Measurements from ENCODE around the gene CCDC85C. TPM values are rescaled to one million over a fixed set of nuclear protein-coding genes. Genes with fewer than 3 reads are reported as not detected.

Gene CCDC85C
- polyA plus RNA-seq, 1 of the 3 experiments (the other 2 are of a cell fraction), result 9.6 TPM

- H3K27me3 ChIP-seq (ENCODE audit: insufficient read depth), result no peaks in the 10 kb centered on the region
- no peaks in the 10 kb centered on the region for H3K9me3 ChIP-seq
- no peaks in the 10 kb centered on the region for H3K36me3 ChIP-seq (replicated peaks in 1 of 2; ENCODE audit: control insufficient read depth in 1 of 2, insufficient read depth in 2 of 2, low read length in 1 of 2)
- peaks cover 0 to 13% of the 10 kb centered on the region in 2 experiments; a peak in 2 of 4 replicates for H3K4me1 ChIP-seq (ENCODE audit: control insufficient read depth in 1 of 2, insufficient read depth in 2 of 2, low read depth in 1 of 2, low read length in 1 of 2)
- TF ChIP-seq RCOR1 (IDR thresholded peaks at IDR 0.05; ENCODE audit: low read length), result no peak
- no peak for TF ChIP-seq SIN3A (IDR thresholded peaks at IDR 0.05; ENCODE audit: borderline replicate concordance, low read depth, low read length)
- TF ChIP-seq IRF3 (IDR thresholded peaks at IDR 0.05; ENCODE audit: low read depth, low read length), result no peak
- H3K4me3 ChIP-seq (ENCODE audit: low read depth in 2 of 2, low read length in 1 of 2), result no peak overlapping the region
- POLR2A ChIA-PET, result interaction anchor here (0.8 kb wide), 1 partner anchor 42 kb away, joined by 3 read pairs; no protein-coding TSS in a partner anchor
- H3K9ac ChIP-seq, result no peak overlapping the region
- no peak overlapping the region for H3K27ac ChIP-seq (ENCODE audit: low read depth in 2 of 2, low read length in 1 of 2)
- H3F3A ChIP-seq (replicated peaks; ENCODE audit: insufficient read depth), result no peaks in the 10 kb centered on the region
- no CpG with 5 or more reads among the region's 3 CpGs for WGBS (ENCODE audit: low lambda C conversion rate)
- no peaks in the 10 kb centered on the region for H4K20me1 ChIP-seq (ENCODE audit: insufficient read depth)
- H3K79me2 ChIP-seq (ENCODE audit: insufficient read depth), result no peaks in the 10 kb centered on the region
- DNase-seq, result no peak
- H3K9me2 ChIP-seq, result no peaks in the 10 kb centered on the region
- H3K4me2 ChIP-seq, result no peak overlapping the region
- CTCF ChIA-PET, result interaction anchor here (0.7 to 2.3 kb wide), 4 partner anchors 55 to 115 kb away, joined by 3 to 15 read pairs (median 3); no protein-coding TSS in a partner anchor
- H2AFZ ChIP-seq (ENCODE audit: low read depth), result no peak overlapping the region
These were observed 29.1 kb upstream of the CCDC85C start for GRCh38 chr14:99633141-99633540.

GRCh38 chr14:99632410-99633035, 28.5 kb upstream of the CCDC85C start:
- Histone ChIP-seq H3K36me3 (replicated peaks in 1 of 2; ENCODE audit: control insufficient read depth in 1 of 2, insufficient read depth in 2 of 2, low read length in 1 of 2) (no peaks in the 10 kb centered on the region), H3K4me1 (ENCODE audit: control insufficient read depth in 1 of 2, insufficient read depth in 2 of 2, low read depth in 1 of 2, low read length in 1 of 2) (peaks cover 0 to 13% of the 10 kb centered on the region in 2 experiments; a peak in 2 of 4 replicates), H3K27me3 (ENCODE audit: insufficient read depth) (no peaks in the 10 kb centered on the region), H3K27ac (ENCODE audit: low read depth in 2 of 2, low read length in 1 of 2) (no peak overlapping the region), H3K4me2 (no peak overlapping the region), H2AFZ (ENCODE audit: low read depth) (no peak overlapping the region), H3F3A (replicated peaks; ENCODE audit: insufficient read depth) (no peaks in the 10 kb centered on the region), H3K9me2 (no peaks in the 10 kb centered on the region), H3K9ac (no peak overlapping the region), H3K4me3 (ENCODE audit: low read depth in 2 of 2, low read length in 1 of 2) (no peak overlapping the region), H3K9me3 (no peaks in the 10 kb centered on the region), H3K79me2 (ENCODE audit: insufficient read depth) (no peaks in the 10 kb centered on the region), H4K20me1 (ENCODE audit: insufficient read depth) (no peaks in the 10 kb centered on the region)
- DNase-seq, result no peak
- no peak for TF ChIP-seq TEAD4 (IDR thresholded peaks at IDR 0.05; ENCODE audit: borderline replicate concordance, insufficient read depth)
- no peak for TF ChIP-seq RFX5 (IDR thresholded peaks at IDR 0.05; ENCODE audit: low read length)
- no peak for TF ChIP-seq EP300 (IDR thresholded peaks at IDR 0.05; ENCODE audit: borderline replicate concordance in 1 of 2, low read depth in 1 of 2, low read length in 1 of 2)
- no peak for TF ChIP-seq SMC3 (IDR thresholded peaks at IDR 0.05; ENCODE audit: low read depth, low read length)
- TF ChIP-seq USF1 (IDR thresholded peaks at IDR 0.05; ENCODE audit: borderline replicate concordance, low read depth), result no peak
- no peak for TF ChIP-seq CTCF (IDR thresholded peaks at IDR 0.05)
- no peak for TF ChIP-seq JUND (IDR thresholded peaks at IDR 0.05)
- no peak for TF ChIP-seq GABPA (IDR thresholded peaks at IDR 0.05; ENCODE audit: low read depth)
- TF ChIP-seq USF2 (IDR thresholded peaks at IDR 0.05; ENCODE audit: borderline replicate concordance, low read depth, low read length), result no peak
- TF ChIP-seq IRF3 (IDR thresholded peaks at IDR 0.05; ENCODE audit: low read depth, low read length), result no peak
- no peak for TF ChIP-seq MXI1 (IDR thresholded peaks at IDR 0.05; ENCODE audit: low read depth, low read length)
- no peak for TF ChIP-seq MEF2A (IDR thresholded peaks at IDR 0.05; ENCODE audit: borderline replicate concordance, low read depth)
- no peak for TF ChIP-seq PBX3 (IDR thresholded peaks at IDR 0.05)
- ChIA-PET POLR2A (no interaction called here), CTCF (interaction anchor here (0.7 to 2.3 kb wide), 3 partner anchors 56 to 115 kb away, joined by 3 to 15 read pairs (median 3); no protein-coding TSS in a partner anchor)
- 69% methylated on average over 9 of the region's 9 CpGs for WGBS (ENCODE audit: low lambda C conversion rate)
